ENCODE data around the gene WNT3. TPM values are rescaled to one million over a fixed set of nuclear protein-coding genes. Genes with fewer than 3 reads are reported as not detected.

The WNT3 gene
- polyA plus RNA-seq, 4 donors, result 2.9 to 8.9 (median 6.7) TPM

DNA sequence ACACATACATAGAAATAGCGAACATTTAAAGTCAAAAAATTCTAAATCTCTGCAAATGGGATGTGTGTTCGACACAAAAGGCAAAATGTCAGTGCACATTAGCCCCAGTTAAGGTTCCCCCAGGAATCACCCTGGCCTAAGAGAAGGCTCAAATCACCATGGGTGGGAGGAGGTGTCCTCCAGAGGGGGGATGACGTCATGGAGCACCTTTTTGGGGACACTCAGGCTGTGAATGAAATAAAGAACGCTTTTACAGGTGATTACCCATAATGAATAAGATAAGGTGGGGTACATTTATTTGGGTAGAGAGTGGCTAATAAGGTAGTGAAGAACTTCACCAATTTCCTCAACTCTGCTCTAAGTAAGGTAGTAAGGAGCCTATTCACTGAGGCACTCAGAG lies 26.4 kb downstream of the WNT3 start:
- 68 to 83% (median 74%) methylated on average over 4 of the region's 4 CpGs for WGBS, 3 donors
- Histone ChIP-seq H3K27me3 (ENCODE audit: control insufficient read depth in 3 of 3, insufficient read depth in 3 of 3, low read length in 3 of 3) (peaks cover 0 to 30% (median 5%) of the 10 kb centered on the region in 3 donors), H3K36me3 (ENCODE audit: control insufficient read depth in 3 of 3, insufficient read depth in 2 of 3, low read depth in 1 of 3, low read length in 3 of 3) (no peaks in the 10 kb centered on the region), H3K27ac (ENCODE audit: low read depth in 1 of 3, low read length in 2 of 3) (no peak overlapping the region), H3K9me3 (ENCODE audit: control insufficient read depth in 2 of 2, insufficient read depth in 1 of 2, low read depth in 1 of 2, low read length in 1 of 2) (peaks cover 0 to 5% of the 10 kb centered on the region in 2 donors), H3K4me3 (ENCODE audit: low read depth in 1 of 3, low read length in 3 of 3) (no peak overlapping the region), H3K4me1 (ENCODE audit: control insufficient read depth in 3 of 3, insufficient read depth in 2 of 3, low read depth in 1 of 3, low read length in 2 of 3) (no peaks in the 10 kb centered on the region)
- DNase-seq (no peak), FAIRE-seq (no peak)

DNA sequence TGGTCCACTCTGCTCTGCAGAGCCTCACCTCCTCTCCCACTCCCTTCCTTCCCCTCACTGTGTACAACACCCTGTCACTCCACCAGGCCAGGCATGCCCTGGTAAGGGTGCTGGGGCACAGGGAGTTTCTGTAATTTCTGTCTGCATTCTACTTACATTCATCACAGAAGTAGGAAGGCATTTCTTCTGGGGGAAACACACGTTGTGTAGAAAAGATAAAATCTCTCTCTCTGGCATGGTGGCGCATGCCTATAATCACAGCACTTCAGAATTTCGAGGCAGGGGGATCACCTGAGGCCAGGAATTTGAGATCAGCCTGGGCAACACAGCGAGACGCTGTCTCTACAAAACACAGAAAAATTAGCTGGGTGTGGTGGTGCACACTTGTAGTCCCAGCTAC lies 27.0 kb downstream of the WNT3 start:
- no peak for DNase-seq
- Histone ChIP-seq H3K9me3 (ENCODE audit: control insufficient read depth in 2 of 2, insufficient read depth in 1 of 2, low read depth in 1 of 2, low read length in 1 of 2) (peaks cover 0 to 5% of the 10 kb centered on the region in 2 donors), H3K27ac (ENCODE audit: low read depth in 1 of 3, low read length in 2 of 3) (no peak overlapping the region), H3K36me3 (ENCODE audit: control insufficient read depth in 3 of 3, insufficient read depth in 2 of 3, low read depth in 1 of 3, low read length in 3 of 3) (no peaks in the 10 kb centered on the region), H3K4me1 (ENCODE audit: control insufficient read depth in 3 of 3, insufficient read depth in 2 of 3, low read depth in 1 of 3, low read length in 2 of 3) (no peaks in the 10 kb centered on the region), H3K4me3 (ENCODE audit: low read depth in 1 of 3, low read length in 3 of 3) (no peak overlapping the region), H3K27me3 (ENCODE audit: control insufficient read depth in 3 of 3, insufficient read depth in 3 of 3, low read length in 3 of 3) (peaks cover 0 to 25% (median 5%) of the 10 kb centered on the region in 3 donors)
- no peak for FAIRE-seq
- 69 to 70% (median 70%) methylated on average over 5 of the region's 5 CpGs for whole genome bisulfite sequencing, 3 donors

DNA sequence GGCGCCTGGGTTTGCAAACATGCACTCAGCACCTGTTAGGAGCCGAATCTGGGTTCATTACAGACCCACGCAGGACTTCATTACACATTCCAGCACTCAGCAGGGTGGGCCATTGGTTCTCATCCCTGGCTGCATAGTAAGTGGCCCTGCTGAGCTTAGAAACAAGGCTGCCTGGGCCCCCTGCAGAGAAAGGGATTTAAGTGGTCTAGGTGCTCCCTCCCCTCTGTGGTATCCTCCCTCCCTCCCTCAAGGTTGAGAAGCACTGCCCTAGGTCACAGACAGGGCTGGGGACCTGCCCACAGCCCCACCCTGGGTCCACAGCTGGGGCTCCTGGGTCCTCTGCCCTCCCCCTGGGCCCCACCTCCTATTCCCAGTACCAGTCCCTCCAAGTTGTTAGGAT lies 28.3 kb downstream of the WNT3 start:
- Histone ChIP-seq H3K36me3 (ENCODE audit: control insufficient read depth in 3 of 3, insufficient read depth in 2 of 3, low read depth in 1 of 3, low read length in 3 of 3) (no peaks in the 10 kb centered on the region), H3K27ac (ENCODE audit: low read depth in 1 of 3, low read length in 2 of 3) (no peak overlapping the region), H3K27me3 (ENCODE audit: control insufficient read depth in 3 of 3, insufficient read depth in 3 of 3, low read length in 3 of 3) (peaks cover 0 to 17% (median 5%) of the 10 kb centered on the region in 3 donors), H3K4me3 (ENCODE audit: low read depth in 1 of 3, low read length in 3 of 3) (no peak overlapping the region), H3K4me1 (ENCODE audit: control insufficient read depth in 3 of 3, insufficient read depth in 2 of 3, low read depth in 1 of 3, low read length in 2 of 3) (no peaks in the 10 kb centered on the region), H3K9me3 (ENCODE audit: control insufficient read depth in 2 of 2, insufficient read depth in 1 of 2, low read depth in 1 of 2, low read length in 1 of 2) (peaks cover 0 to 5% of the 10 kb centered on the region in 2 donors)
- DNase-seq (no peak), FAIRE-seq (no peak)
- WGBS, 3 donors, result 66 to 72% (median 72%) methylated on average over 3 of the region's 3 CpGs

DNA sequence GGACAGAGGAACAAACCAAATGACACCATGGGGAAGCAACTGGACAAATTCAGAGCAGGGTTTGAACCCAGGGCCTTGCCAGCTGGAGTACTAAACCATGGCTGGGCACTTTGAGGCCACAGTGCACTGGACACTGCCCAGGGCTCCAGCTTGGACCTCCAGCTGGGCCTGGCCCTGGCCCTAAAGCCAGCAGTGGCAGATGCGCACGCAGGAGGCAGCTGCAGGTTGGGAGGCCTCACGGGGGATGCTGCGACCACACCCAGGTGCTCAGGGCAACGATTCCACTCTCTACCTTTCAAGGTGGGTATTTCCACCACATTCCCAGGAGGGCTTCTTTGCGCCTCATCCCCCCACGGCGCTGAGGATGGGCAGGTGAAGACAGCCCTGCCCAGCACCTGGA lies 28.9 kb downstream of the WNT3 start:
- Histone ChIP-seq H3K9me3 (ENCODE audit: control insufficient read depth in 2 of 2, insufficient read depth in 1 of 2, low read depth in 1 of 2, low read length in 1 of 2) (peaks cover 0 to 5% of the 10 kb centered on the region in 2 donors), H3K27me3 (ENCODE audit: control insufficient read depth in 3 of 3, insufficient read depth in 3 of 3, low read length in 3 of 3) (peaks cover 0 to 15% (median 5%) of the 10 kb centered on the region in 3 donors), H3K36me3 (ENCODE audit: control insufficient read depth in 3 of 3, insufficient read depth in 2 of 3, low read depth in 1 of 3, low read length in 3 of 3) (no peaks in the 10 kb centered on the region), H3K27ac (ENCODE audit: low read depth in 1 of 3, low read length in 2 of 3) (no peak overlapping the region), H3K4me1 (ENCODE audit: control insufficient read depth in 3 of 3, insufficient read depth in 2 of 3, low read depth in 1 of 3, low read length in 2 of 3) (no peaks in the 10 kb centered on the region), H3K4me3 (ENCODE audit: low read depth in 1 of 3, low read length in 3 of 3) (no peak overlapping the region)
- 85 to 87% (median 87%) methylated on average over 8 of the region's 8 CpGs for WGBS, 3 donors
- DNase-seq (no peak), FAIRE-seq (no peak)

DNA sequence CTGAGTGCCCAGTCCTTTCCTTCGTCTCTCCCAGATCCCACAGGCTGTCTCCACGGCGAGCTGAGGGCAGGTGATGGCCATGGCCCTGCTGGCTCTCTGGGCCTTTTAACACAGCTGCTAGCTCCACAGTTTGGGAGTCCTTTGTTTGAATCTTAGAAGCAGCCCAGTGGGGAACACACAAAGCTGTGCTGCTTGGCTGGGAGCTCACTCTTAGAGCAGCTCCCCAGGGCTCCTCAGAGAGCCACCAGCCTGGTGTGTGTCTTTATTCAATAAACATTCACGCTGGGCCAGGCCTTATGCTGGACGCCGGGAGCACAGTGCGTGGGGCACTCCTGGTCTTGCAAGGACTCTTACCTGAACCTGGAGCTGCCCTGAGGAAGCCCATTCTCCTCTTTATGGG lies 29.7 kb downstream of the WNT3 start:
- Histone ChIP-seq H3K9me3 (ENCODE audit: control insufficient read depth in 2 of 2, insufficient read depth in 1 of 2, low read depth in 1 of 2, low read length in 1 of 2) (peaks cover 0 to 5% of the 10 kb centered on the region in 2 donors), H3K4me3 (ENCODE audit: low read depth in 1 of 3, low read length in 3 of 3) (no peak overlapping the region), H3K27me3 (ENCODE audit: control insufficient read depth in 3 of 3, insufficient read depth in 3 of 3, low read length in 3 of 3) (peaks cover 0 to 10% (median 5%) of the 10 kb centered on the region in 3 donors), H3K4me1 (ENCODE audit: control insufficient read depth in 3 of 3, insufficient read depth in 2 of 3, low read depth in 1 of 3, low read length in 2 of 3) (no peaks in the 10 kb centered on the region), H3K36me3 (ENCODE audit: control insufficient read depth in 3 of 3, insufficient read depth in 2 of 3, low read depth in 1 of 3, low read length in 3 of 3) (no peaks in the 10 kb centered on the region), H3K27ac (ENCODE audit: low read depth in 1 of 3, low read length in 2 of 3) (no peak overlapping the region)
- DNase-seq (no peak), FAIRE-seq (no peak)
- 85 to 95% (median 90%) methylated on average over 7 of the region's 7 CpGs for WGBS, 3 donors

DNA sequence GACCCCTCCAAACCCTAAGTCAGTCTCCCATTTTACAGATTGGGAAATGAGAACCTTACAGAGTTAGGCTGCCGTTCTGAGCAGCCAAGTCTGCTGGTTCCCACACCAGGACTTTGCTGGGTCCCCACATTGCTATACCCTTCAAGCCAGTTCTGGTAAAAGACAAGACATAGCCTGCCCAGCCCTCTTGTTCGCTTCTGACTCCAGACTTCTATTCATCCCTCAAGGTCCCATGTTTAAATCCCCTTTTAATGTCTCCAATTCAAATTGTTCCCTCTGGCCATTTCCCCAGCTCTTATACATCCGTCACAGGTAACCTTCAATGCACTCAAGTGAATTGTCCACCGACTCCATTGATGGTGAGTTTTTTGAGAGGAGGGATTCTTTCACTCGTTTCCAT lies 30.2 kb downstream of the WNT3 start:
- H3K4me1 ChIP-seq (ENCODE audit: control insufficient read depth in 3 of 3, insufficient read depth in 2 of 3, low read depth in 1 of 3, low read length in 2 of 3), result peaks cover 0 to 4% (median 3%) of the 10 kb centered on the region in 3 donors
- peaks cover 0 to 8% (median 2%) of the 10 kb centered on the region in 3 donors for H3K27me3 ChIP-seq (ENCODE audit: control insufficient read depth in 3 of 3, insufficient read depth in 3 of 3, low read length in 3 of 3)
- DNase-seq (no peak), FAIRE-seq (no peak)
- no peak overlapping the region for H3K27ac ChIP-seq (ENCODE audit: low read depth in 1 of 3, low read length in 2 of 3)
- H3K9me3 ChIP-seq (ENCODE audit: control insufficient read depth in 2 of 2, insufficient read depth in 1 of 2, low read depth in 1 of 2, low read length in 1 of 2), result peaks cover 0 to 5% of the 10 kb centered on the region in 2 donors
- H3K36me3 ChIP-seq (ENCODE audit: control insufficient read depth in 3 of 3, insufficient read depth in 2 of 3, low read depth in 1 of 3, low read length in 3 of 3), result no peaks in the 10 kb centered on the region
- H3K4me3 ChIP-seq (ENCODE audit: low read depth in 1 of 3, low read length in 3 of 3), result no peak overlapping the region
- 89 to 93% (median 90%) methylated on average over 5 of the region's 5 CpGs for WGBS, 3 donors

DNA sequence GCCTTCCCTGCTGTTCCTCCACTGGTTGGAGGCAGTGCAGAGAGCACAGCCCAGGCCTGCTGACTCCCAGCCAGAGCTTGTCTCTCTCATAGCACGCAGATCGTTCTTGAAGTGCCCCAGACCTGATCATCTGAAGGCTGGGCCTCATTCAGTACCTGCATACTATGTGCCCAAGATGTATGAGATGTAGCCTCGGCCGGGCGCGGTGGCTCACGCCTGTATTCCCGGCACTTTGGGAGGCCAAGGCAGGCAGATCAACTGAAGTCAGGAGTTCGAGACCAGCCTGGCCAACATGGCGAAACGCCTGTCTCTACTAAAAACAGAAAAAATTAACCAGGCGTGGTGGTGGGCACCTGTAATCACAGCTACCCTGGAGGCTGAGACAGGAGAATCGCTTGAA lies 31.0 kb downstream of the WNT3 start:
- Histone ChIP-seq H3K4me3 (ENCODE audit: low read depth in 1 of 3, low read length in 3 of 3) (no peak overlapping the region), H3K27me3 (ENCODE audit: control insufficient read depth in 3 of 3, insufficient read depth in 3 of 3, low read length in 3 of 3) (peaks cover 0 to 5% (median 2%) of the 10 kb centered on the region in 3 donors), H3K27ac (ENCODE audit: low read depth in 1 of 3, low read length in 2 of 3) (no peak overlapping the region), H3K36me3 (ENCODE audit: control insufficient read depth in 3 of 3, insufficient read depth in 2 of 3, low read depth in 1 of 3, low read length in 3 of 3) (no peaks in the 10 kb centered on the region), H3K9me3 (ENCODE audit: control insufficient read depth in 2 of 2, insufficient read depth in 1 of 2, low read depth in 1 of 2, low read length in 1 of 2) (peaks cover 0 to 5% of the 10 kb centered on the region in 2 donors), H3K4me1 (ENCODE audit: control insufficient read depth in 3 of 3, insufficient read depth in 2 of 3, low read depth in 1 of 3, low read length in 2 of 3) (peaks cover 0 to 12% (median 5%) of the 10 kb centered on the region in 3 donors)
- 92 to 93% (median 93%) methylated on average over 13 of the region's 13 CpGs for WGBS, 3 donors
- FAIRE-seq, result no peak
- no peak for DNase-seq

DNA sequence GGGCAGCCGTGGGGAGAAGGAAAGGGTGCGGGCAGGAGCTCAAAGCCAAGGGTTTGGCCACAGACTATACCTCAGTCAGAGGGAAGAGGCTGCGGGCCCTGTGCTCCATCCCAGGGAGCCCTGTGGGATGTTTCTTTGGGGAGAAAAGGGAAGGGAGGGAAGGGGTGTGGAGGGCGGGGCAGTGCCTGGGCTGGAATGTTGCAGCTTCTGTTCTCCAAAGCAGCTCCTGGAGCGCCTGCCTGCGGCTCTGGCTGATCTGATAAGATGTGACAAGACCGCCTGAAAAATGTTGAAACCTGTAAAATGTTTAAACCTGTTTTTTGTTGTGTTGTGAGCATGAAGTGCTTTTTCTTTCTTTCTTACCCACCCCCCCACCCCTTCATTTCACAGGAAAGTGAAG lies 32.8 kb downstream of the WNT3 start:
- H3K9me3 ChIP-seq (ENCODE audit: control insufficient read depth in 2 of 2, insufficient read depth in 1 of 2, low read depth in 1 of 2, low read length in 1 of 2), result peaks cover 0 to 5% of the 10 kb centered on the region in 2 donors

DNA sequence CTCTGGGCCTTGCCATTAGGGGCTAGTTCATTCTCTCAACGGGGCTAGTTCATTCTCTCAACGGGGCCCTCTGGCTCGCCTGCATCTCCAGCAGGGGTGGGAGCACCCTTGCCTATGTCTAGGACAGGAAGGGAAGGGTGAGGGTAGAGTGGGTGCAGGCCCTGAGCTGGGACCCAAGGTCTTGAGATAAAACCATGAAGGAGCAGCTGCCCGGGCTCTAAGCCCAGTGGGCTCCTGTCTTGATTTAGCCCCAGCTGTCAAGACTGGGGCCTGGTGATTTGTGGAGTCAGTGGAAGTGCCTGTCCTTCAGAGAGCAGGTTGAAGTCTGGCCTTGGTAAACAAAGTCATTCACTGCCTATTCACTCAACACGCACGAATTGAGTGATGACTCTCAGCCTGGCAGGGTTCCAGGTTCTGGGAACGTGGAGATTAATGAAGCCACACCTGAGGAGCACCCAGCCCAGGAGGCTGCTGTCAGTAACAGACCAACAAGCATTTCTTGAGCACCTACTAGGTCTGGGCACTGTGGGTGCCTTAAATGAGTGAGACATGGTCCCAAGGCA lies 35.4 kb downstream of the WNT3 start:
- Histone ChIP-seq H3K36me3 (ENCODE audit: control insufficient read depth in 3 of 3, insufficient read depth in 2 of 3, low read depth in 1 of 3, low read length in 3 of 3) (no peaks in the 10 kb centered on the region), H3K27me3 (ENCODE audit: control insufficient read depth in 3 of 3, insufficient read depth in 3 of 3, low read length in 3 of 3) (peaks cover 0 to 2% (median 0%) of the 10 kb centered on the region in 3 donors), H3K4me1 (ENCODE audit: control insufficient read depth in 3 of 3, insufficient read depth in 2 of 3, low read depth in 1 of 3, low read length in 2 of 3) (peaks cover 0 to 18% (median 5%) of the 10 kb centered on the region in 3 donors), H3K4me3 (ENCODE audit: low read depth in 1 of 3, low read length in 3 of 3) (no peak overlapping the region), H3K27ac (ENCODE audit: low read depth in 1 of 3, low read length in 2 of 3) (peak overlapping the region; percentile 21 to 43 (median 27)), H3K9me3 (ENCODE audit: control insufficient read depth in 2 of 2, insufficient read depth in 1 of 2, low read depth in 1 of 2, low read length in 1 of 2) (no peaks in the 10 kb centered on the region)
- WGBS, 3 donors, result 23 to 47% (median 33%) methylated on average over 7 of the region's 7 CpGs
- FAIRE-seq, result no peak
- DNase-seq, result peak; percentile 78 to 93

More for the DNA sequence above, 32.8 kb downstream of the WNT3 start:
- H3K4me3 ChIP-seq (ENCODE audit: low read depth in 1 of 3, low read length in 3 of 3), result no peak overlapping the region
- WGBS, 3 donors, result 57 to 72% (median 63%) methylated on average over 7 of the region's 7 CpGs
- peaks cover 0 to 18% (median 5%) of the 10 kb centered on the region in 3 donors for H3K4me1 ChIP-seq (ENCODE audit: control insufficient read depth in 3 of 3, insufficient read depth in 2 of 3, low read depth in 1 of 3, low read length in 2 of 3)
- no peak overlapping the region for H3K27ac ChIP-seq (ENCODE audit: low read depth in 1 of 3, low read length in 2 of 3)
- FAIRE-seq (no peak), DNase-seq (no peak)
- peaks cover 0 to 5% (median 0%) of the 10 kb centered on the region in 3 donors for H3K27me3 ChIP-seq (ENCODE audit: control insufficient read depth in 3 of 3, insufficient read depth in 3 of 3, low read length in 3 of 3)
- no peaks in the 10 kb centered on the region for H3K36me3 ChIP-seq (ENCODE audit: control insufficient read depth in 3 of 3, insufficient read depth in 2 of 3, low read depth in 1 of 3, low read length in 3 of 3)

Measured in small intestine (tissue), 7 donors.